ENCODE data around the gene FGD3. TPM values are rescaled to one million over a fixed set of nuclear protein-coding genes. Genes with fewer than 3 reads are reported as not detected.

Gene FGD3
- polyA plus RNA-seq, 1 experiment = not detected

DNA sequence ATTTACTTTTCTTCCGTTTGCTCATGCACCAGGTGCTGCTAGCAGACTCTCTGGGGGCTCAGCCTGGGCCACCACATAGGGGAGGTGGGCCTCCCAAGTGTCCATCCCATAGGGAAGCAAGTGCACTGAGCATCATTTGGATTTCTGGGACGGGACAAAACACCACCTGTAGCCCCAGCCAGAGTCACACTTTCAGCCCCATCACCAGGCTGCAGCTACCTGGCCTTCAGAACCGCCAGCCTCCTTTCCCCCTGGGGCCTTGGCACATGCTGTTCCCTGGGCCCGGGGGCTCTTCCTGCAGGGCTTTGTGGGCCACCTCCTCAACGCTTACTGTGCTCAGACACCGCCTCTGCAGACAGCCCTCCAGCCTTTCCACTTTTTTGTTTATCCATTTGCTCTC, 91.6 kb downstream of the FGD3 start:
- Histone ChIP-seq H3K27ac (ENCODE audit: low read depth, low read length) (no peak overlapping the region), H3K4me3 (ENCODE audit: low read depth, low read length) (no peak overlapping the region), H3K9me3 (ENCODE audit: control insufficient read depth, insufficient read depth, low read length) (no peaks in the 10 kb centered on the region; the same call in 1 of the 2 replicates), H3K27me3 (ENCODE audit: control insufficient read depth, insufficient read depth, low read length) (peaks cover 3% of the 10 kb centered on the region)
- no peak for TF ChIP-seq CTCF (IDR thresholded peaks at IDR 0.05; ENCODE audit: low read depth, low read length)
- CTCF ChIA-PET = no interaction called here
- POLR2A ChIA-PET = no interaction called here
- no peak for DNase-seq (ENCODE audit: low read depth, low spot score)

- DNase-seq (ENCODE audit: low read depth, low spot score) = no peak
Observed at GRCh38 chr9:93039456-93039855, 92.1 kb downstream of the FGD3 start.

GRCh38 chr9:93039976-93040375, 92.7 kb downstream of the FGD3 start:
- Histone ChIP-seq H3K27me3 (ENCODE audit: control insufficient read depth, insufficient read depth, low read length) (no peaks in the 10 kb centered on the region), H3K4me3 (ENCODE audit: low read depth, low read length) (no peak overlapping the region), H3K9me3 (ENCODE audit: control insufficient read depth, insufficient read depth, low read length) (no peaks in the 10 kb centered on the region; the same call in 1 of the 2 replicates), H3K27ac (ENCODE audit: low read depth, low read length) (no peak overlapping the region)
- POLR2A ChIA-PET = no interaction called here
- DNase-seq (ENCODE audit: low read depth, low spot score) = no peak
- TF ChIP-seq CTCF (IDR thresholded peaks at IDR 0.05; ENCODE audit: low read depth, low read length) = no peak
- CTCF ChIA-PET = no interaction called here

More at GRCh38 chr9:93039456-93039855, 92.1 kb downstream of the FGD3 start:
- no peak for TF ChIP-seq CTCF (IDR thresholded peaks at IDR 0.05; ENCODE audit: low read depth, low read length)
- peaks cover 2% of the 10 kb centered on the region for H3K27me3 ChIP-seq (ENCODE audit: control insufficient read depth, insufficient read depth, low read length)
- H3K9me3 ChIP-seq (ENCODE audit: control insufficient read depth, insufficient read depth, low read length) = no peaks in the 10 kb centered on the region; the same call in 1 of the 2 replicates
- H3K4me3 ChIP-seq (ENCODE audit: low read depth, low read length) = no peak overlapping the region
- no peak overlapping the region for H3K27ac ChIP-seq (ENCODE audit: low read depth, low read length)
- CTCF ChIA-PET = no interaction called here
- POLR2A ChIA-PET = no interaction called here

- no peak for DNase-seq (ENCODE audit: low read depth, low spot score)
- TF ChIP-seq CTCF (IDR thresholded peaks at IDR 0.05; ENCODE audit: low read depth, low read length) = no peak
Observed at GRCh38 chr9:93040409-93040808, 93.1 kb downstream of the FGD3 start.

DNA sequence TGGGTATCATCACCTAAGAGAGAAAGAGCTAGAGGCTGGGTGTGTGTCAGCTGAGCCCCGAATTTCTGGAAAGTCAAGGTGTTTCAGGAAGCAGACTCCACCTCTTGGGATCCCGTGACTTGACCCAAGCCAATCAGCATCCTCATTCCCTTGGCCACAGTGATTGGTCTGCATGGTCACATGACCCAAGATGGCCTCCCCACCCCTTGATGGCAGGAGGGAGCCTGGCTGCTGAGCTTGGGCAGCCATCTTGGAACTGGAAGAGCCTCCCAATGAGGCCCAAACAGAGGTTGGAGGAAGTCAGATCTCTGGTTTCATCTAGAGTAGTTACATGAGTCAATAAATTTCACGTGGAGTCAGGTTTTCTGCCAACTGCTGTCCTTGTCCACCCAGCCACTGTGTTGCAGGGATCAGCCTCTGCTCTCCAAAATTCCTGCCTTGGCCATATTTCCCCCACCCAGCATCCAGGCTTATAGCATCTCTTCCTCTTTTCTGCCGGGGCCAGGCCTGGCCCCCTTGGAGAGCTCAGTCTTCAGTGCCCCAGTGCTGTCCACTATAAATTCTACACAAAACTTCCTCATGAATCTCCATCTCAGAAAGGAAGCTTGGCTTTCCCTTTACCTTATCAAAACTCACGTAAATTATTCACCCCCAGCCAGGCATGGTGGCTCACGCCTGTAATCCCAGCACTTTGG, 93.9 kb downstream of the FGD3 start:
- no peak for DNase-seq (ENCODE audit: low read depth, low spot score)
- Histone ChIP-seq H3K9me3 (ENCODE audit: control insufficient read depth, insufficient read depth, low read length) (no peaks in the 10 kb centered on the region; the same call in none of the 2 replicates), H3K27me3 (ENCODE audit: control insufficient read depth, insufficient read depth, low read length) (no peaks in the 10 kb centered on the region), H3K4me3 (ENCODE audit: low read depth, low read length) (no peak overlapping the region), H3K27ac (ENCODE audit: low read depth, low read length) (no peak overlapping the region)
- TF ChIP-seq CTCF (IDR thresholded peaks at IDR 0.05; ENCODE audit: low read depth, low read length) = no peak
- ChIA-PET POLR2A (no interaction called here), CTCF (interaction anchor here (0.6 kb wide), 1 partner anchor 13 kb away, joined by 3 read pairs; no protein-coding TSS in a partner anchor)

More at GRCh38 chr9:93040409-93040808, 93.1 kb downstream of the FGD3 start:
- no peak overlapping the region for H3K27ac ChIP-seq (ENCODE audit: low read depth, low read length)
- CTCF ChIA-PET = interaction anchor here (0.6 kb wide), 1 partner anchor 14 kb away, joined by 3 read pairs; no protein-coding TSS in a partner anchor
- no peaks in the 10 kb centered on the region; the same call in 1 of the 2 replicates for H3K9me3 ChIP-seq (ENCODE audit: control insufficient read depth, insufficient read depth, low read length)
- H3K4me3 ChIP-seq (ENCODE audit: low read depth, low read length) = no peak overlapping the region
- POLR2A ChIA-PET = no interaction called here
- no peaks in the 10 kb centered on the region for H3K27me3 ChIP-seq (ENCODE audit: control insufficient read depth, insufficient read depth, low read length)
